ENCODE measurements around the gene ENGASE. TPM values are rescaled to one million over a fixed set of nuclear protein-coding genes. Genes with fewer than 3 reads are reported as not detected.

ENGASE gene
- total and polyA plus RNA-seq, 2 of the 8 experiments (the other 6 are each of a cell fraction or from before 2014, with no cell fraction given), result 9.3 to 36.1 TPM

GRCh38 chr17:79102214-79102613, 27.6 kb downstream of the ENGASE start (continued):
- no peak for TF ChIP-seq NANOG (IDR thresholded peaks at IDR 0.05; ENCODE audit: insufficient read depth, low read depth, low read length, poor library complexity, severe bottlenecking)
- TF ChIP-seq CHD2 (IDR thresholded peaks at IDR 0.05; ENCODE audit: low read length), result no peak
